Endothelial cell of umbilical vein (primary cell): ENCODE results near the gene JPT2. TPM values are rescaled to one million over a fixed set of nuclear protein-coding genes. Genes with fewer than 3 reads are reported as not detected.
"Not testable (repeated sequence)": the region's sequence is repeated elsewhere in the genome, so short reads cannot be mapped to it uniquely, and the experiment has no call there.

Source experiments
- BruUV-seq: library from RNA; stranded (reverse); fragments of 400-500 nt; replicated peaks from 2 replicates; lab custom pipeline; 2021; lab: Mats Ljungman, UMichigan
- CTCF ChIA-PET: fragments of 300-600, 350-600 bp; sonication (Branson Sonifier 250); formaldehyde crosslinking; loops from one replicate; lab custom pipeline; 2021; ENCODE audit warnings: antibody characterized with exemption, inconsistent platforms; lab: Charles Lee
- POLR2A ChIA-PET: fragments of 300-600, 350-600 bp; sonication (Branson Sonifier 250); formaldehyde crosslinking; loops from one replicate; lab custom pipeline; 2021; ENCODE audit warnings: antibody characterized with exemption, inconsistent platforms; lab: Charles Lee
- DNase-seq: peaks from one replicate; pipeline ENCODE4 v3.0.0-alpha.2; 2011; ENCODE audit warnings: low read depth, low spot score
- FAIRE-seq: peaks from 2 replicates; lab custom pipeline; 2011; peaks lifted over from hg19 to GRCh38; lab: Jason Lieb, UNC
- H2AFZ ChIP-seq: 2 replicates; pipeline ENCODE4 v1.6.0; 2012; ENCODE audit warnings: low read depth, low read length, control low read depth, inconsistent platforms
- H3K27ac ChIP-seq: 2 replicates; pipeline ENCODE4 v1.5.1; 2011; ENCODE audit warnings: low read depth, mild to moderate bottlenecking, control low read depth, low read length, moderate library complexity; ENCODE audit not compliant: insufficient read depth
- H3K27me3 ChIP-seq, 2 experiments: 2 replicates each; pipeline versions ENCODE4 v1.6.0 to v1.6.1; 2011; ENCODE audit warnings: low read length in 2 of 2, mixed read lengths in 1 of 2; ENCODE audit not compliant: control insufficient read depth in 2 of 2, insufficient read depth in 2 of 2
- H3K36me3 ChIP-seq, 2 experiments: 2 replicates in 1 of 2; 3 replicates in 1 of 2; pipeline ENCODE4 v1.5.1; 2011; ENCODE audit warnings: low read length in 2 of 2, mild to moderate bottlenecking in 1 of 2, moderate library complexity in 1 of 2; ENCODE audit not compliant: control insufficient read depth in 2 of 2, insufficient read depth in 2 of 2; ENCODE audit errors: extremely low read depth in 1 of 2
- H3K4me1 ChIP-seq: 3 replicates; pipeline ENCODE4 v1.5.1; 2011; ENCODE audit warnings: mild to moderate bottlenecking, low read length; ENCODE audit not compliant: control insufficient read depth, insufficient read depth; ENCODE audit errors: extremely low read depth
- H3K4me2 ChIP-seq: 2 replicates; pipeline ENCODE4 v1.6.1; 2011; ENCODE audit warnings: low read length, control low read depth, mixed read lengths; ENCODE audit not compliant: insufficient read depth
- H3K4me3 ChIP-seq, 3 experiments: fragments of 200-600 bp in 1 of 3; sonication (generic), shearing (Covaris generic) in 1 of 3; replicated peaks in 1 of 3; 2 replicates each; pipeline ENCODE4 v1.5.1; 2011 to 2016; ENCODE audit warnings: control low read depth in 3 of 3, low read length in 3 of 3, mild to moderate bottlenecking in 2 of 3, inconsistent platforms in 1 of 3, low read depth in 1 of 3, moderate library complexity in 1 of 3; ENCODE audit not compliant: insufficient read depth in 1 of 3
- H3K79me2 ChIP-seq: 2 replicates; pipeline ENCODE4 v1.6.0; 2012; ENCODE audit warnings: low read length, inconsistent platforms; ENCODE audit not compliant: control insufficient read depth, insufficient read depth
- H3K9ac ChIP-seq: replicated peaks from 2 replicates; pipeline ENCODE3; 2011; ENCODE audit warnings: low read length, control low read depth; ENCODE audit not compliant: insufficient read depth; ENCODE audit errors: extremely low read depth
- H3K9me1 ChIP-seq: replicated peaks from 3 replicates; pipeline ENCODE4 v1.6.0; 2011; ENCODE audit warnings: mild to moderate bottlenecking, low read length; ENCODE audit not compliant: control insufficient read depth, insufficient read depth; ENCODE audit errors: extremely low read depth
- H3K9me3 ChIP-seq: replicated peaks from 2 replicates; pipeline ENCODE4 v1.5.1; 2012; ENCODE audit warnings: low read length, inconsistent platforms; ENCODE audit not compliant: control insufficient read depth, insufficient read depth
- H4K20me1 ChIP-seq: replicated peaks from 2 replicates; pipeline ENCODE3; 2011; ENCODE audit warnings: mild to moderate bottlenecking, low read length; ENCODE audit not compliant: control insufficient read depth, insufficient read depth; ENCODE audit errors: extremely low read depth
- GATA2 ChIP-seq: IDR thresholded peaks from 2 replicates; pipeline ENCODE4 v1.7.0; 2011; ENCODE audit warnings: low read depth, mild to moderate bottlenecking, moderate library complexity, mixed read lengths, low read length; ENCODE audit not compliant: insufficient read length, insufficient read depth
- POLR2A ChIP-seq: IDR thresholded peaks from 2 replicates; pipeline ENCODE4 v1.6.1; 2012; ENCODE audit warnings: low read depth, mild to moderate bottlenecking, control low read depth, low read length
- dilution Hi-C: fragments of 300-500 bp; cut with MboI; formaldehyde crosslinking; loops from one replicate; pipeline ENCODE4 v1.15.0; 2019; ENCODE audit warnings: low sequenced_read_pairs; ENCODE audit not compliant: extremely low pct_ligation_motif_present
- intact Hi-C: fragments of 100-400 bp; cut with micrococcal nuclease; formaldehyde crosslinking; loops from one replicate; pipeline ENCODE4 v1.10.0; 2022
- polyA plus RNA-seq, 4 experiments: library from polyadenylated mRNA; depleted of rRNA in 3 of 4; stranded (reverse) in 3 of 4; unstranded in 1 of 4; fragments of >200 nt; gene quantifications; 2 replicates each; pipeline versions ENCODE4 v1.2.1 to v1.2.3, GENCODE V29; 2011 to 2012; ENCODE audit warnings: missing spikeins in 1 of 4
- total RNA-seq: library from RNA; stranded (reverse); gene quantifications from 2 replicates; pipeline ENCODE4 v1.2.3, GENCODE V29; 2021
- TF ChIP-seq, protein P1 (sequence below): IDR thresholded peaks from 2 replicates; pipeline ENCODE4 v1.6.1; 2011; ENCODE audit not compliant: insufficient read depth, insufficient read length

JPT2 gene
- total and polyA plus RNA-seq, 2 donors (not counting 3 experiments of a cell fraction or from before 2014, with no cell fraction given): 35.8 to 93.3 TPM

- CTCF ChIA-PET: interaction anchor here (1.0 to 2.1 kb wide), 3 partner anchors 9 to 238 kb away, joined by 3 to 12 read pairs (median 3); no protein-coding TSS in a partner anchor
Measured at GRCh38 chr16:1732071-1732470, 54.0 kb downstream of the JPT2 start.

GRCh38 chr16:1732551-1732987 lies 54.5 kb downstream of the JPT2 start:
- H3K79me2 ChIP-seq, DNase-seq, H3K9me1 ChIP-seq, FAIRE-seq, H4K20me1 ChIP-seq, POLR2A ChIA-PET, H3K9ac ChIP-seq, H3K4me2 ChIP-seq, BruUV-seq, dilution Hi-C loops, H3K27ac ChIP-seq, H3K4me3 ChIP-seq, H3K4me1 ChIP-seq, intact Hi-C loops, H3K27me3 ChIP-seq, H2AFZ ChIP-seq, H3K9me3 ChIP-seq: not testable (repeated sequence)
- CTCF ChIA-PET: interaction anchor here (1.0 to 2.1 kb wide), 3 partner anchors 9 to 238 kb away, joined by 3 to 12 read pairs (median 3); no protein-coding TSS in a partner anchor
- H3K36me3 ChIP-seq: peaks cover 0 to 38% of the 10 kb centered on the region in 2 experiments

More at GRCh38 chr16:1732071-1732470, 54.0 kb downstream of the JPT2 start:
- dilution Hi-C loops: no loop called here
- Histone ChIP-seq H3K27me3 (no peaks in the 10 kb centered on the region), H3K9ac (no peak overlapping the region), H3K4me2 (no peak overlapping the region), H3K4me3 (no peak overlapping the region), H4K20me1 (no peaks in the 10 kb centered on the region), H3K36me3 (peaks cover 0 to 40% of the 10 kb centered on the region in 2 experiments), H2AFZ (no peak overlapping the region), H3K79me2 (no peaks in the 10 kb centered on the region), H3K27ac (no peak overlapping the region), H3K9me1 (no peaks in the 10 kb centered on the region), H3K4me1 (no peaks in the 10 kb centered on the region), H3K9me3 (no peaks in the 10 kb centered on the region)
- TF ChIP-seq GATA2: no peak
- TF ChIP-seq POLR2A: no peak
- TF ChIP-seq, protein P1, sequence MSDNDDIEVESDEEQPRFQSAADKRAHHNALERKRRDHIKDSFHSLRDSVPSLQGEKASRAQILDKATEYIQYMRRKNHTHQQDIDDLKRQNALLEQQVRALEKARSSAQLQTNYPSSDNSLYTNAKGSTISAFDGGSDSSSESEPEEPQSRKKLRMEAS: no peak
- no TSS peak for BruUV-seq
- no peak for FAIRE-seq
- no peak for DNase-seq
- POLR2A ChIA-PET: no interaction called here
- intact Hi-C loops: no loop called here
